HG02970 (cell line): ENCODE data around the gene AGAP1.

Experiments used
- ATAC-seq: cut with Tn5 transposase; IDR thresholded peaks from one replicate; pipeline ENCODE4 v1.9.1; 2021; ENCODE audit warnings: mild to moderate bottlenecking, moderate library complexity, moderate number of reproducible peaks; ENCODE audit not compliant: unreplicated experiment, low FRiP score

Gene AGAP1

DNA sequence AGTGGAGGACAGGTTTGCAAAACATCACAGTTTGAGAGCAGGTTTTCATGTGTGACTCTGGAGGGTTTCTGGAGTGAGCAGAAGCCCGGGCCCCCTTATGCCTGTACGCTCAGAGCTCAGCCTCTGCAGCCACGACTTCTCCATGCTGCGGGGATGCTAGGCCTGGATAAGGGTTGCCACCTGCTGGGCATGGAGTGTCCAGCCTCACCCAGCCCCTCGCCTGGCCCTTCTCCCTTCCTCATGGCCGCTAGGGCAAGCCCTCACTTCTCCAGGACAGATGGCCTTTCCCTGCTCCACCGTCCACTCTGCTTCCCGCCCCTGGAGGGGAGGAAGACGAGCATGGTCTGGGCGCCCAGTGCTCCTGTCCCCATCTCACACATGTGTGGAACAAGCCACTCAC lies 355.6 kb downstream of the AGAP1 start:
- no peak for ATAC-seq

DNA sequence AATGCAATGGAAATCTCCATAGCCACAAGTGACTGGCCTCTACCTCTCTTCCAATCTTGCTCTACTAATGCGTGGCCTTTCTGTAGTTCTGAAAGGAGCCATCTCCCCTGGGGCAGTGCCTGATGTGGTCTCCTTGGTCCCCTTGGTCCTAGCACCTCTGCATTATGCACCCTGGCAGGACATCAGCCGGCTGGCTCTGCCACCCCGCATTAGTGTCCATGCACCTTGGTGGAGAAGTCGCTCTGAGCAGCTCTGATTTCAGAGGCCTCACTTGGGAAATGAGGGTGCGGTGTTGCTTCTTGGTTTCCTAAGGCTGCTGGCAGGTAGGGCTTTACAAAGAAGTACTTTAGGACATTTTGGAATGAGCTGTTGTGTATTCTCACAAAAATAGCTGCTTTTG lies 356.4 kb downstream of the AGAP1 start:
- ATAC-seq: no peak

DNA sequence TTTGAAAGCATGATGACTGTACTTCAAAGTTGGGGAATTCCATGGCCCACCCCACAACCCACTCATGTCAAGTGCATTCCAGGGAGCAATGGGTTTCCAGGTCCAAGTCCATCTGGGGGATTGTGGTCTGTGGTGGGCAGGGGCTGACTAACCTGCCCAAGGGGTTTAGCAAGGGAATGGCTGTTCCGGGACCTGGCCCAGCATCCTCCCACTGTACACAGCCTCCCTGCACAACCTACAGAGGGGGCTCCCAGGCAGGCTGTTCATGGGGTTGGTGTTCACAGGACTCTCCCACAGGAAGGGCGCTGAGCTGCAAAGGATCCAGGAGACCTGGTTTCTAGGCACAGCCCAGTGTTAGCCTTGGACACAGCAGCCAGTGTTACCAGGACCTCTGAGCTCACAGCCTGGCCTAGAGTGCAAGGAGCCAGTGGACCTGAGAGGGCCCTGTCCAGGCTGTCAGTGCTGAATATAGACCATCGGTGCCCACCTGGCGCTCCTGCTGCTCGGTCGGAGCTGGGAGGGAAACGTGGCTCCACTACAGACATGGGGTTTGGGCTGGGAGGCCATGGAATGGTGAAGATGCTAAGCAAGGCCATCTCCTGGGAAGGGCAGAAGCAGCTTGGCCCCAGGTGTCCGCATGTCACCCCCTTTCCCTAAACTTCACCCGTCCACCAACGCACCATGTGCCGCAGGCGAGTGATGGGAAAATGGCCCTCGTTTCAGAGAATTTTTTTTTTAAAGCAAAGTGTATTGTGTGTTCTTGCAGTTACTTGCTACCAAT lies 357.1 kb downstream of the AGAP1 start:
- ATAC-seq: no peak

DNA sequence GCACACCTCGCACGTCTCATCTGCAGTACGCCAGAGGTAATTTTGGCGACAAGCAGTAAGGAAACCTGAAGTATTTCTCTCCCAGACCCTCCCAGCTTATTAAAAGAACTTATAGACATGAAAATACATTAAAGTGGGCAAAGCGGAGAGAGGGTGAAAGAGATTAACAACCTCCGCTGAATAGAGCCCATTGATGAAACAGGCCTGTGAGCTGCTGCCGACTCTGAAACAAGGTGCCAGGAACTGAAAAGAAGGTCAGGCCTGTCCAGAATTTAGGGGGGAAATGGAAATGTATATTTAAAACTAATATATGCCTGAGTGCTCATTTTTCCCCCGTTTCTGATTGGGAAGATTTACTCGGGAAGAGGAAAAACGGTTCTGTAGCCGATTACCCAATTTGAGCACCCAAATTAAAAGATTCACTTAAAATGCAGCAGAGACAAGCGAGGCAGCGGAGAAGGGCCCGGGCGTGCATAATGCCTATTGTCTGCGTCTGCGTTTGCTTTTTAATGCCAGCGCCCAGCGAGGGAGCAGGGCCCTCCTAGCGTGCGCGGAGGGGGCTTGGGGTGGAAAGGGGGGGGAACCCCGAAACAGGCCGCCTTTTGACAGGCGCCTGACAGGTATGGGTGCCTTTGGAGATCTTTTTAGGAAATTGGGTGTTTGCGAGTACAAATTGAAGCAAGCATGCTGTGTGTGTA lies 358.1 kb downstream of the AGAP1 start:
- no peak for ATAC-seq

DNA sequence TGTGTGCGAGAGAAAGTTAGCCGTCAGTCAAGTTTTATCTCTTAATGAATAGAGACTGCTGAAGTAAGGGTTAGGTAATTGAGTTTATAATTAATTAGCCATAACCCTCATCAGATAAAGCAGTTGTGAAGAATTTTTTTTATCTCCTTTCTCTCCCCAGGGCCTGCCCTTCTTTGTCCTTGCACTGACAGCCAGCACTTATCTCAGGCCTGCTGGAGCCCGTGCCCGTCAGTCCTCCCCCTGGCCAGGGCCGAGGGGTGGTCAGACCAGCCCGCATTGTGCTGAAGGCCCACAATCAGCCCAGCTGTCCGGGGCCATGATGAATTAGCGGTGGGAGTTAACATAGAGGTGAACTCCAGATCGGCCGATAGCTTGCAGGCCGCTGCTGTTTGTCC lies 358.7 kb downstream of the AGAP1 start:
- no peak for ATAC-seq

DNA sequence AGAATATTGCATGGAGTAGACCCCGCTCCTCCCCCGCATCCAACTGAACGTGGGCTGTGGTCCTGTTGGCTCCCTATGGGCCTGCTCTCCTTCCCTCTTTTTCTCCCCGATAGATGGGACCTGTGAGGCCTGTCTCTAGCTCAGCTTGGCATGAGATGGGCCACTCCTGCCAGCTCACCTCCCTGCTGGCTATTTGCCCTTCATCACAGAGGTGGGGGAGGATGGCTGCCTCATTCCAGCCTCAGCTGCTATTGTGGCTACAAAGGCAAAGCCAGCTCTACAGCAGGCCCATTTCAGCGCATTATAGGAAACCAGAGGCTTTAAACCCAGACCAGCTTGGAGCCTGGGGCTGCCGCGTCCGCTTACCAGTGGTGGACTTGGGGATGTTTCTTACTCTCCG lies 360.4 kb downstream of the AGAP1 start:
- no peak for ATAC-seq

DNA sequence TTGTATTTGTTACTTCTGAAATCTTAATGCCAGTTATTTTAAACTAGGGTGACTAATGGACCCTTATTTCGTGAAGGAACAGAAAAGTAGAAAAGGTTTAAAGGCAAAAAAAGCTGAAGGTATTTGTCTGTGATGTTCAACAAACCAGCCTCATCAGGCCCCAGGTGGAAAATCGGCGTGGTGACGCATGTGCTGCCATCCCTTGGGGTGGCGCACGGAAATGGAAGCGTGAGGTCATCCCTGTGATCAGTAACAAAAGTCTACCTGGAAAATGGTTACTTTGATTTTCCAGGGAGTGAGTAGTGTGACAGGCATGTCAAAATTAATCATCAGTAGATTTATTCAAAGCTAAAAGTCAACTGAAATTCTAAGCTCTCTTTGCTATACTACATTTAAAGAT lies 361.2 kb downstream of the AGAP1 start:
- no peak for ATAC-seq

DNA sequence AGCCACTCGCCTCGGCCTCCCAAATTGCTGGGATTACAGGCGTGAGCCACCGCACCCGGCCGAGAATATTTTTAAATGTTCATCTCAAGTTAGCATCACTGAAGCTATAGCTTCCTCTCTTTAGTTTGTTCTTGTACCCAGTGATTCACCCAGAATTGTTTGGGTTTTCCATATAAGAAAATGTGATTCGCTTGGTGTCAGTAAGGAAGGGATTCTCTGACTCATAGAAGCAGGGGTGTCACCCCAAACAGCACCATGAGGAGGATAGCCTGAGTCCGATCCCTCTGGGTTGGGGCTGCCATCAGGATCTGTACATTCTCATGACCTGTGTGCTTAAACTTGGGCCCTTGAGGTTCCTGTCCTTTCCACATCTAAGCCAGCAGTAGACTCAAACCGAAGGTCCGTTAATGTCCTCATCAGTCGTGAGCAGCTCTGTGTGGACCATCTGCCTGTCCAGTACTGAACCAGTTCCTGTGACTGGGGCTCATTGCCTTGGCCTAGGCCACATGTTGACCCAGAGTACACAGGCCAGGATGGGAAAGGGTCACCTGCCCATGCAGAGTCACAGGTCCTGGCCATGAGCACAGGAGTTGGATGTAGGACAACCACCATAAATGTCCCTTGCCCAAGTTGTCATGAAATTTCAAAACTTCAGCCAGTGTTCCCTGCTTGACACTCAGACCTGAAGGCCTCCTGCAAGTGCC lies 362.5 kb downstream of the AGAP1 start:
- ATAC-seq: no peak

DNA sequence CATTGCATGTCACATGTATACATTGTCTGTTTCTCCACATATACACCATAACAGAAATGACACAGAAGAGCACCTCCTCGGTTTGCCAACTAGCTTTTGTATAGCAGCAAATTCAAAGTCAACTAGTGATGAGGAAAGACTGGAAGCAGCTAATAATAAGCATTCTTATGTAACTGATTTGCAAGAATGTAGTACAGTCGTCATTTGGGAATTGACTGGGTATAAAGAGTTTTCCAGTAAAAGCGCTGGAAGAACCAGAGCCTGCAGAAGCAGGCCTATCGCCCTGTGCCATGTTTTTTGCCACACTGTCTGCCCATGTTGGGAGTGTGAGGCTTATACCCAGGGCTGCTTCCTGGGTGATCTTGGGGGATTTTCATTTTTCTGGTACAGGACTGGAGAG lies 363.8 kb downstream of the AGAP1 start:
- ATAC-seq: no peak

DNA sequence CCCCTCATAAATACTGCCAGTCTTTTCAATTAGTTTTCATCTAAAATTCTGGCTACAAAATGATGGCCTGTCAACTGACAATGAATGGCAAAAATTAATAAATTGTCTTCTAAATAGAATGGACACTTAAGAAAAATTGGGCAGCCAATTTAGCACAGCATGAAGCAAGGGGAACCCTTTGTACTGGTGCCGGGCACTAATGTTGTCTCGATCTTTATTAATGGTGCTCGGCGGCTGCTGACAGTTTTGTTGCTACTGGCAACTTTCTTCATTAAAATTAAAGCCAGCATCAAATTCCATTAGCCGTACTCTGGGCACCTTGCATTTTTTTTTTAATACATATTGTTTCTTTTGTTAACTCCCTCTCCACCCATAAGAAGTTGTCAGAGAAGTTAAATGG lies 365.0 kb downstream of the AGAP1 start:
- ATAC-seq: no peak

DNA sequence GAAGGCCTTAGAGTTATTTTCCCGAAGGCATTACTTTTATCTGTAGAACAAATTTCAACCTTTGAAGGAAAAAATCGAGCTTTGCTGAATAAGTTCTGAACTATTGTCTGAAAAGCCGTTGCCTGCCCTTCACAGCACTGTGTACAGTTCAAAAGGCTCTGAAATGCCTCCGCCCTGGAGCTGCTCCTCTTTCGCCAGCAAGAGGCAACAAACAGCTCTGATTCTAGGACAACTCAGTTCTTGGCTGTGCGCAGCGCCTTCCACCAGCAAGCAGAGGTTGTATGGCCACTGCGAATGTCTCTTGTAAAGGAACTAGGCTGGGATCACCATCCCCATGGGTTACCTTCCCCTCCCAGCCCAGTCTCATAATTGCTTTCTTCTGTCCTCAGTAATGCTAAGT lies 365.8 kb downstream of the AGAP1 start:
- ATAC-seq: no peak

DNA sequence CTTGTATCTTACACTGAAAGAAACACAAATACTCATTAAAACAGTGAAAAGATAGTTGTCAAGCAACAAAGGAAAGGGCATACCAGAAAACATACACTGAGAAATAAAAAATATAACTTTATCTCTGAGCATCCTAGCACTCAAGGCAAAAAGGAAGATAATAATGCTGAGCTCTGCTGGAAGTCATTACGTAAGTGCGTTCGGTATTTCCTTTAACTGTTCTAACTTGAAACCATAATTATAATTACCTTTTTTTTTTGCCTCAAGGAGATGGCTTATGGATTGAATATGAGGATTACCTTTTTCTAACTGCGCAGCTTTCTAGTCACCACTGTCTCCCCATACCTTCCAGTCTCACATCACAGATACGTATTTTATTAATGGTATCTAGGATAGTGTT lies 366.3 kb downstream of the AGAP1 start:
- no peak for ATAC-seq

DNA sequence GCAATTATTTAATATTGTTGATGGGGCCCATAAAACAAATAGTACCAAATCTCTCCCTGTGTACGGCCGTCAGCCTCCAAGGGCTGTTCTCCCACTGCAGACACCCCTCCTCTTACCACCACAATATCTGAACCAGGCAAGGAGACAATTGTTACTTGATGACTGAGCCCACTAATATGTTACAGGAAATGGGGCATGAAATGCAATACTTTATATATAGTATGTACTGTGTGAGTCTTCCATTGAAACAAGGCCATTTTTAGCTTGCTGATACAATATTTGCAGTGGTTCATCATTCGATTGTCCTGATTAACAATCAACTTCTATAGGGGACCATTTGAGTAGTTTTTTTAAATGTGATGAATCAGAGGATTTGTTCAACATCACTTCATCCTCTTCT lies 367.0 kb downstream of the AGAP1 start:
- no peak for ATAC-seq

DNA sequence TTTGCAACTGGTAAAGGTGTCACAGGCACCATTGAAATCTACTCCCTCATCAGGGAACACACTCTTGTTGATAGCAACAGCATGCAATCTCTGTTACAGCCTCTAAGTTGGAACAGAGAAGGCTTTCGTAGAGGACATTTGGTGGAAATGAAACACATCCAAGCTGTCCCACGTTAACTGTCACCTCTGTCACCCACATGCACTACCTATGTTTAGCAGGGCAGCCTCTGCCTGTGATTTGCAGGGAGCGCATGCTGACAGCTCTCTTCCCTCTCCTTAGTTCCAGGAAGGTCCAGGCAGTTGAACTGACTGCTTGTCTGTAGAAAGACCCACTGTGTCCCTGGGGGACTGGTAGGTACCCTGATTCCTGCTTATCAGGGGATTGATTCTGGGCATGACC lies 367.5 kb downstream of the AGAP1 start:
- no peak for ATAC-seq

DNA sequence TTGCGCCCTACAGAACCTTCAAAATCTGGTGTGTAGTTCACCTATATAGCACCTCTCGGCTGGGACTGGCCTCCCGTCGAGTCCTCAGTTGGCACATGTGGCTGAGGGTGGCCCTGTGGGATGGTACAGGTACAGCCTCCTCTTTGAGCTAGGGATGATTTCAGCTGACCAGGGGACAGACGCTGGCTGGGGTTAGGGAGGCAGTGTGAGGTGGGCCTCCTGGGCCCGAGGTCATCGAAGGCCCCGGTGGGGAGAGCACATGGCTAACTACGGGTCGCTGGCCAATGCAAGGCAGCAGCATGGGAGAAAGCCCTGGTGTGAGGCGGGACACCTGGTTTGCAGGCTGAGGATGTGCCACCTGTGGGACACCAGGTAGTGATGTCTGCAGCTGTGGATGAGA lies 369.6 kb downstream of the AGAP1 start:
- no peak for ATAC-seq

DNA sequence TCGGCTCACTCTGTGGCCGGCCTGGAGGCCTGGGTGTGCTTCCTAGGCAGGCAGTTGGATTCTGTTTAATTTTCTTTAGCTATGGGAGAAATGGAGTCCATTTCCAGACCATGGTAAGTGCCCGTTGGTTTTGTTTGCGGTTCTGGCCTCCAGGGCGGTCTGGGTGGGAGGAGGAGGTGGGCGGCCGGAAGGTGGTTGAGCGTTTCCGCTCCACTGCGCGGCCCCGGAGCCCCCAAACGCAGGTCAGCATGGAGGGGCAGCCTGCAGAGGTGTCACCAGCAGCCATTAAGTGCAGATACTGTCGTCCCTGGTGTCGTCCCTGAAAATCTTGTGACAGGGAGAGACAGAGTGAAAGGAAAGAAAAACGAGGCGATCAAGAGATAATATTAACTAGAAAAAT lies 370.5 kb downstream of the AGAP1 start:
- no peak for ATAC-seq

DNA sequence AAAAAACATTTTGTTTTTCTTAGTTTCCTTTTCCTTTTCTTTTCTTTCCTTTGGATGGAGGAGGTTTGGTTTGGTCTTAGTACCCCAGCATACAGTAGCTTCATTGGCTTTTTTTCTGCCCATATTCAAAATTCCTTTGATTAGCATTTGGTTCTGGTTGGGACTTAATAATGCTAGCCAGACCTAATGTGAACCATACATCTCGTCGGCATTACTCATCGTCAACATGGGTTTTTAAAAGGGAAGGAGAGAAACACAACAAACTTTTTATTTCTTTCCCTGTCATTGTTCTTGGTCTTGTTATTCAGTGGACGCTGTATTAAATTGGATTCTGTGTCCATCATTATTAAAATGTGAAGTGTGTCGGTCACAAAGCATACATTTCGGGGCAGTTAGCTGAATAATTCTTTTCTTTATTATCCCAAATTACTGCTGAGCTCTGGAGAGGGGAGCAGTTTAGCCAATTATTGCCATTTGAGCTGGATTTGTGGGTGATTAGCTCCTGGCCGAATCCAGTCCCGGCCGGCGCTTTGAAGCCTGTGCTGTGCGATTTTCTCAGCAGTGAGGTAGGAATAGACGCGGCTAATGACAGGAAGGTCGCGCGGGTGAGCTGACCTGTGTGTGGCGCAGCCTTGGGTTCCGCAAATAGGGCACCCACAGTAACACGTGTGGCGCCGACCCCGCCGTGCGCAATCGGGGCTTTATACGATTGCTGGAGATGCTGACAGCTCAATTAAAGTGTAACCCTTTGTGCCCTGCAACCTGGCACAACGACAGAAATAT lies 371.1 kb downstream of the AGAP1 start:
- ATAC-seq: no peak

DNA sequence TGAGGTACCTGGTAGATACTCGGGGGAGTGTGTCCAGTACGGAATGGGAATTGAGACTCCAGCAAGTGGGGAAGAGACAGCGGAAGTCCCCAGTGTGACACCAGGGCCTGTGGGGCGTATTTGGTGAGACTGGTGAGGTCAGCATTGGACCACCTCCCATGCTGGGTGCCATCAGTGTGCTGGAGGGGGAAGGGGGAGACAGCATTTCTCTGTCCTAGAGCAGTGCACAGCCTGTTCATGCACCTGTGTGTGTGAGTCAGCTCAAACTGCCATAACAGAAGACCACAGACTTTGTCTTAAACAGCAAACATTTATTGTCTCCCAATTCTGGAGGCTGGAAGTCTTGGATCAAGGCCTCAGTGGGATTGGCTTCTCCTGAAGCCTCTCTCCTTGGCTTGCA lies 372.5 kb downstream of the AGAP1 start:
- no peak for ATAC-seq

DNA sequence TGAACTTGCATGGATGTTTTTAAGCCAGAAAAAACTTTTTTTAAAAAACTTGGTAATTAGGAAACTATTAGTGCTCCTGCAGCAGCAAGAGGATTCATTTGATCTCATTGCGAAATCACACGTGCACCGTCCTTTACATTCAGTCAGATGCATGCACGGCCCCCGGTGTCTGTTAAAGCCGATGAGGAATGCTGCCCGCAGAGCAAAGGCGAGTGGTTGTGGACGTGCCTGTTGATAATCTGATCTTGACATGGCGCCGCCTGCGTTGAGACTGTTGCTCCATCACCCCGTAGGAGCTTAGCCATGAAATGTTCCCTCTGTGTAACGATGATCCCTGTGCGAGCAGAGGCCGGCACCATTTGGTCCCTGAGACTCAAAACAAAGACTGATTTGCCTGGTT lies 374.4 kb downstream of the AGAP1 start:
- ATAC-seq: no peak

DNA sequence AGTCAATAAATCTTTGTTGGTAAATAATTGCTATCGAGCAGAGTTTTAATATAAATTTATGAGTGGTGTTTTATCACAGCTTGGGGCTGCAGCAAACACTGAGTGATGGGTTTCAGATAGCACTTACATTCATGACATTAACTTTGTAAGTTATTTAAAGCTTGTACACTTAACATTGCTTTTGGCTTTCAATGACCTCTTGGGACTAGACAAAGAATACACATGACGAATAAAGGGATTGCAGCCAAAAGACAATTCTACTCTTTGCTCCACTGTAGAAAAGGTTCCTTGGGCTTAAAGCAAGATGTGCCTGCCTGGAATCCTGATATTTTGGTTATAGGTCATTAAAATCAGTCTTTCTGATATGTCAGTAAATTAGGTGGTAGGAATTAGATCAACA lies 374.8 kb downstream of the AGAP1 start:
- no peak for ATAC-seq

DNA sequence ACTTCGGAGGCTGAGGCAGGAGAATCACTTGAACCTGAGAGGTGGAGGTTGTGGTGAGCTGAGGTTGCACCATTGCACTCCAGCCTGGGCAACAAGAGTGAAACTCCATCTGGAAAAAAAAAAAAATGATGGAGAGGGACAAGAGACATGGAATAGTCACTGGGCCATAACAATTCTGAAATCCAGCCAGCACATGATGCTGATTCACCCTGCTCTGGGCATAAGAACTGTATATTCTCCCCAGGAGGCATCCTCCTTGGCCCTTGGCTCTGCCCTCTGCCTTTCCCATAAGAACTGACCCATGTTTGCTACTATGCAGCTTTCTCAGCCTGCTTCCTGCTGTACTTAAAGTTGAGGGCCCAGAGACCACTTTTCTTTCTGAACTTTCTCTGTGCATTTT lies 376.7 kb downstream of the AGAP1 start:
- ATAC-seq: no peak
